Activated naive CD4-positive, alpha-beta T cell treated with anti-CD3 and anti-CD28 coated beads, Interleukin-2, amount 50 U/mL, for 24 hours (primary cell): Measurements from ENCODE around the gene SMPX.

Experiments used
- H3K27ac Mint-ChIP-seq: one replicate; pipeline ENCODE4 v1.8.0; 2021; ENCODE audit warnings: mild to moderate bottlenecking, mixed read lengths
- H3K27me3 Mint-ChIP-seq: one replicate; pipeline ENCODE4 v1.8.0; 2021; ENCODE audit warnings: mixed read lengths
- H3K36me3 Mint-ChIP-seq: one replicate; pipeline ENCODE4 v1.8.0; 2021; ENCODE audit warnings: mixed read lengths
- H3K4me1 Mint-ChIP-seq: one replicate; pipeline ENCODE4 v1.8.0; 2021; ENCODE audit warnings: mixed read lengths
- H3K4me3 Mint-ChIP-seq: one replicate; pipeline ENCODE4 v1.8.0; 2021; ENCODE audit warnings: mild to moderate bottlenecking, mixed read lengths
- H3K9me3 Mint-ChIP-seq: one replicate; pipeline ENCODE4 v1.8.0; 2021; ENCODE audit warnings: mixed read lengths

Gene SMPX

DNA sequence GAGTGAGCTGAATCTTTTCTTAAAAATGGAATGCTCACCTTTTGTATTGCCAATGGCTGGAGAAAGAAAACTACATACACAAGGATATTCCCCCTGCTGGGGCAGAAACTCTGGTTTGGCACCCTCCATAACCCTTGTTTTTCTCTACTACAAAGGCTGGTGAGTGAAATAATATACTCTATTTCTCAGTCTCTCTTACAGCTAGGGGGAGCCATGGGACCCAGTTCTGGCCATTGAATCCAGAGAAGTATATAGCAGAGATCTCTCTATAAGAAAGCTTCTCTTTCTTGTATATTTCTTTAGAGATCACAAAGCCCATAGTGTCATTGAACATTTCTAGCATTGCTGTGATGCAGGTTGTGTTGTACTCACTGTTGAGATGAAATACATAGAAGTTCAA lies 49.8 kb downstream of the SMPX start:
- Mint-ChIP-seq H3K27ac (no peak overlapping the region), H3K27me3 (no peaks in the 10 kb centered on the region), H3K36me3 (no peaks in the 10 kb centered on the region), H3K9me3 (no peaks in the 10 kb centered on the region), H3K4me3 (no peak overlapping the region), H3K4me1 (no peaks in the 10 kb centered on the region)

DNA sequence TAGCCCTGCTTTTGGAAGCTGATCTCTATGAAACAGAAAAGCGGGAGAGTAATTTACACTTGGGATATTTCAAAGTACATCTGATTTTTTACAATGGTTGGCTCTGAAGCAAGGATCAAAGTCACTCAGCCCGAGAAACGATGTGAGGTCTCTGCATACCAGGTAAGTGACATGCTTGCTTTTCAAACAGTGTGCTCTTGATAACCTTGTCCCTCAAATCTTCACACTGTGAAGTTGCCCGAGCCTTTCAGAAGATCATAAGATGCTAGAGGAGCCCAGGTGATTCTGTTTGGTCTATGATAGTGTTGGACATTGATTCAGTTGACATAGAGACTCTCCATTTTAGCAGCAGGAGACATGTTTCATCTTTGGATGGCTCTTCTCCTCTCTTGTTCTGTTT lies 52.7 kb downstream of the SMPX start:
- Mint-ChIP-seq H3K36me3 (no peaks in the 10 kb centered on the region), H3K4me3 (no peak overlapping the region), H3K27ac (no peak overlapping the region), H3K4me1 (no peaks in the 10 kb centered on the region), H3K27me3 (no peaks in the 10 kb centered on the region), H3K9me3 (no peaks in the 10 kb centered on the region)

DNA sequence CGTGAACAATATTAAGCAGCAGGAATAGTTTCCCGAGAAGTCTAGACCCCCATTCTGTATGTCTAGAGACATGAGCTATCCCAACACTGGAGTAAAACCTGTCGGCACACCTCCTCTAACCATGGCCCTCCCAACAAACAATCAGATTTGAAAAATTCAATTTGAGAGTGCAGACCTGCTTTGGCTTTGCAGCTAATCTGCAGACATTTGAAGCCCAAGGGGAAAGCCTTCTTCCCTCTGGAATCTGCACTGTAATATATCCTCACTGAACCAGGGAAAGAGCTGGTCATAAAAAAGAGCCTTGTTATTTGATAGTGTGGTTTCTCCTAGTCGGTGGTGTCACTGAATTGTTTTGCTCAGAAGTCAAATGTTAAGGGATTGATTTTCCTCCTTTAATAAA lies 55.2 kb downstream of the SMPX start:
- no peaks in the 10 kb centered on the region for H3K9me3 Mint-ChIP-seq
- H3K27ac Mint-ChIP-seq, result no peak overlapping the region
- no peaks in the 10 kb centered on the region for H3K27me3 Mint-ChIP-seq
- no peaks in the 10 kb centered on the region for H3K36me3 Mint-ChIP-seq
- H3K4me3 Mint-ChIP-seq, result no peak overlapping the region
- no peaks in the 10 kb centered on the region for H3K4me1 Mint-ChIP-seq

GRCh38 chrX:21700967-21701366 lies 56.9 kb downstream of the SMPX start:
- Mint-ChIP-seq H3K4me3 (no peak overlapping the region), H3K27me3 (no peaks in the 10 kb centered on the region), H3K36me3 (no peaks in the 10 kb centered on the region), H3K4me1 (no peaks in the 10 kb centered on the region), H3K9me3 (no peaks in the 10 kb centered on the region), H3K27ac (no peak overlapping the region)

GRCh38 chrX:21700275-21700674 lies 57.6 kb downstream of the SMPX start:
- no peak overlapping the region for H3K27ac Mint-ChIP-seq
- H3K9me3 Mint-ChIP-seq, result no peaks in the 10 kb centered on the region
- H3K4me3 Mint-ChIP-seq, result no peak overlapping the region
- no peaks in the 10 kb centered on the region for H3K4me1 Mint-ChIP-seq
- no peaks in the 10 kb centered on the region for H3K27me3 Mint-ChIP-seq
- H3K36me3 Mint-ChIP-seq, result no peaks in the 10 kb centered on the region

GRCh38 chrX:21699136-21699535 lies 58.8 kb downstream of the SMPX start:
- no peaks in the 10 kb centered on the region for H3K27me3 Mint-ChIP-seq
- no peaks in the 10 kb centered on the region for H3K4me1 Mint-ChIP-seq
- no peak overlapping the region for H3K27ac Mint-ChIP-seq
- H3K36me3 Mint-ChIP-seq, result no peaks in the 10 kb centered on the region
- H3K9me3 Mint-ChIP-seq, result no peaks in the 10 kb centered on the region
- H3K4me3 Mint-ChIP-seq, result no peak overlapping the region

DNA sequence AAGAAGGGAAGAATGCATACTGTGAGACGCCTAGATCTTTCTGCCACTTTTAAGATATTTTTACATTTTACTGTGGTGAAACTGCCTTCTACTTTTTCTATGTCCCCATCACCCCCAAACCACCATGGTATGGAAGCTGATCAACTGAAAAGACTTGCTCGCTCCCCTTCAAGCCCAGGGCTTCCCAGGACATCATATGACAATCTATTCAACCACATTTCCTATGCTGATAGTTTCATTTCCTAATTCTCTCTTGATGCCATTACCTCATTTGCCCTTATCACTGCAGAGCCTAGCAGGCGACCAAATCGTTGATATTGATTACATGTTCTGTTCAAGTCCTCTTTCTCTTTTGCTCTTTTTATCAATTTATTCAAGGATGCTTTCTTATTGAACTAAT lies 59.6 kb downstream of the SMPX start:
- Mint-ChIP-seq H3K9me3 (no peaks in the 10 kb centered on the region), H3K4me3 (no peak overlapping the region), H3K27me3 (no peaks in the 10 kb centered on the region), H3K27ac (no peak overlapping the region), H3K4me1 (no peaks in the 10 kb centered on the region), H3K36me3 (no peaks in the 10 kb centered on the region)

- Mint-ChIP-seq H3K9me3 (no peaks in the 10 kb centered on the region), H3K4me1 (no peaks in the 10 kb centered on the region), H3K27me3 (no peaks in the 10 kb centered on the region), H3K4me3 (no peak overlapping the region), H3K36me3 (no peaks in the 10 kb centered on the region), H3K27ac (no peak overlapping the region)
Observed at GRCh38 chrX:21691512-21692018, 66.4 kb downstream of the SMPX start.

- Mint-ChIP-seq H3K36me3 (no peaks in the 10 kb centered on the region), H3K27me3 (no peaks in the 10 kb centered on the region), H3K27ac (no peak overlapping the region), H3K9me3 (no peaks in the 10 kb centered on the region), H3K4me3 (no peak overlapping the region), H3K4me1 (no peaks in the 10 kb centered on the region)
Observed at GRCh38 chrX:21683941-21684340, 74.0 kb downstream of the SMPX start.

DNA sequence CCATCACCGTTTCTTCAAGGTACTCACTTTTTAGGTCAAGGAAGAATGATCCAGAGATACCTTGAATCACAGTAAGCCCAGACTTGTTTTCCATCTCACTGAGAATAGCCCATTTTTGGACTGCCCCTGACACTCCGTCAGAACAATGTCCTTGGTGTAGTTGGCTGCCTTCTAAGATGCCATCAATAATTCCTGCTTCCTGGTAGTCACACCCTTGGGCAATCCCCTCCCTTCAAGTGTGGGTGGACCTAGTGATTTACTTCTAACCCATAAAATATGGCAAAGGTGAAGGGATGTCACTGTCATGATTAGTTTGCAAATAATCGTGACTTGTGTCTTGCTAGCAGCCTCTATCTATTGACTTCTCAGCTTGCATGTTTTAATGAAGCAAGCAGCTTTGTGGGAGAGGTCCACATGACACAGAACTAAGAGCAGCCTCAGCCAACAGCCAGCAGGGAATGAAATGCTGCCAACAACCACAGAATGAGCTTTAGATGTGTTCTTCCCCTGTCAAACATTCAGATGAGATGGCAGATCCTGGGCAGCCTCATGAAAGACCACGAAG lies 79.8 kb downstream of the SMPX start:
- Mint-ChIP-seq H3K27me3 (peaks cover 1% of the 10 kb centered on the region), H3K4me3 (no peak overlapping the region), H3K4me1 (no peaks in the 10 kb centered on the region), H3K36me3 (no peaks in the 10 kb centered on the region), H3K9me3 (no peaks in the 10 kb centered on the region), H3K27ac (no peak overlapping the region)

GRCh38 chrX:21675931-21676330 lies 82.0 kb downstream of the SMPX start:
- H3K4me1 Mint-ChIP-seq, result no peaks in the 10 kb centered on the region
- peaks cover 3% of the 10 kb centered on the region for H3K27me3 Mint-ChIP-seq
- no peak overlapping the region for H3K4me3 Mint-ChIP-seq
- no peak overlapping the region for H3K27ac Mint-ChIP-seq
- no peaks in the 10 kb centered on the region for H3K9me3 Mint-ChIP-seq
- H3K36me3 Mint-ChIP-seq, result no peaks in the 10 kb centered on the region

GRCh38 chrX:21674430-21675186 lies 83.3 kb downstream of the SMPX start:
- Mint-ChIP-seq H3K9me3 (no peaks in the 10 kb centered on the region), H3K27me3 (peaks cover 3% of the 10 kb centered on the region), H3K4me1 (no peaks in the 10 kb centered on the region), H3K4me3 (no peak overlapping the region), H3K36me3 (no peaks in the 10 kb centered on the region), H3K27ac (peak overlapping the region; percentile 62)

- no peak overlapping the region for H3K27ac Mint-ChIP-seq
- no peaks in the 10 kb centered on the region for H3K36me3 Mint-ChIP-seq
- no peaks in the 10 kb centered on the region for H3K9me3 Mint-ChIP-seq
- peaks cover 4% of the 10 kb centered on the region for H3K27me3 Mint-ChIP-seq
- no peaks in the 10 kb centered on the region for H3K4me1 Mint-ChIP-seq
- no peak overlapping the region for H3K4me3 Mint-ChIP-seq
Observed at GRCh38 chrX:21666679-21667078, 91.2 kb downstream of the SMPX start.

GRCh38 chrX:21666252-21666651 lies 91.7 kb downstream of the SMPX start:
- H3K27ac Mint-ChIP-seq, result no peak overlapping the region
- no peaks in the 10 kb centered on the region for H3K9me3 Mint-ChIP-seq
- H3K4me3 Mint-ChIP-seq, result no peak overlapping the region
- peaks cover 4% of the 10 kb centered on the region for H3K27me3 Mint-ChIP-seq
- H3K36me3 Mint-ChIP-seq, result no peaks in the 10 kb centered on the region
- no peaks in the 10 kb centered on the region for H3K4me1 Mint-ChIP-seq

- no peaks in the 10 kb centered on the region for H3K36me3 Mint-ChIP-seq
- no peak overlapping the region for H3K4me3 Mint-ChIP-seq
- H3K4me1 Mint-ChIP-seq, result peaks cover 5% of the 10 kb centered on the region
- no peak overlapping the region for H3K27ac Mint-ChIP-seq
- no peaks in the 10 kb centered on the region for H3K9me3 Mint-ChIP-seq
- peaks cover 4% of the 10 kb centered on the region for H3K27me3 Mint-ChIP-seq
Observed at GRCh38 chrX:21662761-21663160, 95.2 kb downstream of the SMPX start.

- Mint-ChIP-seq H3K4me1 (peaks cover 5% of the 10 kb centered on the region), H3K36me3 (no peaks in the 10 kb centered on the region), H3K4me3 (no peak overlapping the region), H3K27ac (no peak overlapping the region), H3K27me3 (peaks cover 4% of the 10 kb centered on the region), H3K9me3 (no peaks in the 10 kb centered on the region)
Observed at GRCh38 chrX:21661316-21661715, 96.6 kb downstream of the SMPX start.

- H3K4me1 Mint-ChIP-seq, result peaks cover 5% of the 10 kb centered on the region
Observed at GRCh38 chrX:21660156-21660555, 97.8 kb downstream of the SMPX start.

More at GRCh38 chrX:21660156-21660555, 97.8 kb downstream of the SMPX start:
- H3K36me3 Mint-ChIP-seq, result no peaks in the 10 kb centered on the region
- H3K27ac Mint-ChIP-seq, result no peak overlapping the region
- no peaks in the 10 kb centered on the region for H3K9me3 Mint-ChIP-seq
- peaks cover 2% of the 10 kb centered on the region for H3K27me3 Mint-ChIP-seq
- peak overlapping the region; percentile 19 for H3K4me3 Mint-ChIP-seq
